ENCODE results near the gene FABP3.

Gene FABP3

DNA sequence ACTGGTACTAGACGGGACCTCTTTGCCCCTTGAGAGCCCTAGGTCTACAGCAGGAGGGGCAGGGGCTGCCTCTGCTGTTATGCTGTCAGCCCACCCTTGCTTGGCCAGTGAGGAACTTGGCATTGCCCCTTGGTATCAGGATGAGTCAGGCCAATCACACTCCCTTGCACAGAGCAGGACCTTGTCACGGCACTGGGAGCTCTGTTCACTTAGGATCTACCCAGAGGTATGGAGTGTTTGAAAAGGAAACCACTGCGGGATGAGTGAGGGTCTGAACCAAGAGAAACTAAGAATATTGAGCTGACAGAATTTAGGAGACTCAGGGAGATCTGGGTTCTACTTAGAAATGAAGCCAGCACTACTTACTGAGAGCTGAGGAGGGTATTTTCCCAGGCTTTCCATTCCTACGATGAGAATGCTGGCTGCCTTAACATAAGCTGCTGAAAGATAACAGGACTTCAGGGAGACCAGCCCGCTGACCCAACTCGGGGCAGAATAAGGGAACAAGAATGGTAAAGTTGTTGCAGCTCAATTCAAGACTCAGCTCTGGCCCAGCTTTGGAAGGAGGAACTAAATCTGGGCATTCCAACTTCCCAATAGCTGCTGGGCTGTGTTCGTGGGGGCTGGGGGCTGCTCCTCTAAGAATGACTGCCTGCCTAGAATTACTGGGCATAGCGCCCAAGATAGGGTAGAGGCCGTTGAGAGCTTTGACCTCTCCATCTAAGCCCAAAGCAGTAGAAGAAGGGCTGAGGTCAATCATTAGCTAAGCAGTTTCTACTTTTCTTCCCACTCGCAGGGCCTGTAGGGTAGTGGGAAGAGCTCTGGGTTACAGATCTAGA lies 1.5 kb downstream of the FABP3 start:
- no peak for DNase-seq

DNA sequence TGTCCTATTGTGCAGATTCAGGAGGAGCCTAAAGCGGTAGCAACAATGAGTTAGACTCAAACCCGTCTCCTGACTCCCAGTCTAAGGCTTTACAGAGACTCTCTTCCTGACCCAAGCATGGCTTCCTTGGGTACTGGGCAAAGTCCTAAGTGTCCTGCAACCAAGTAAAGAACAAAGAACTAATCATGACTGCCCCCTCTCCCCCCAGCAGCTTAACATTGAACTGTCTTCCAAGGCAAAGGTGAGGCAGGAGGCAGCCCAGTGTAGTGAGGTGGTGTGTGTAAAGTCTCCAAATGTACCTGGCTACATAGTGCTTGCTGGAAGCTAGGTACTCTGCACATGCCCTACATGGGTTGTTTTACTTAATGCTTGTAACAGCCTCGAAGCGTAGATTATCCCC lies 2.3 kb downstream of the FABP3 start:
- no peak for DNase-seq

DNA sequence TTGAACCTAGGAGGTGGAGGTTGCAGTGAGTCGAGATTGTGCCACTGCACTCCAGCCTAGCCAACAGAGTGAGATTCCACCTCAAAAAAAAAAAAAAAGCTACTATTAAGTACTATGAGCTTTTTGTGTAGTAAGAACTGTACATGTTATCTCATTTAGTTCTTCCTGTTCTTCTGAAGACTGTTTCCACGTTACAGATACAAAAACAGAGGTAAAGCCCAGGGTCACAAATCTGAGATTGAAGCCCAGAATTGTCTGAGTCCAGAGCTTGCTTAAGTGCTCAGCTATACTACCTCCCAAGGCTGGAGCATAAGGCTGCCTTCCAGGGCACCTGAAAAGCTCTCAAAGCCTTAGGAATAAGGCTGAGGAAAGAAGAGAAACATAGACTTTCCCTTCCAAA lies 2.9 kb downstream of the FABP3 start:
- no peak for DNase-seq

DNA sequence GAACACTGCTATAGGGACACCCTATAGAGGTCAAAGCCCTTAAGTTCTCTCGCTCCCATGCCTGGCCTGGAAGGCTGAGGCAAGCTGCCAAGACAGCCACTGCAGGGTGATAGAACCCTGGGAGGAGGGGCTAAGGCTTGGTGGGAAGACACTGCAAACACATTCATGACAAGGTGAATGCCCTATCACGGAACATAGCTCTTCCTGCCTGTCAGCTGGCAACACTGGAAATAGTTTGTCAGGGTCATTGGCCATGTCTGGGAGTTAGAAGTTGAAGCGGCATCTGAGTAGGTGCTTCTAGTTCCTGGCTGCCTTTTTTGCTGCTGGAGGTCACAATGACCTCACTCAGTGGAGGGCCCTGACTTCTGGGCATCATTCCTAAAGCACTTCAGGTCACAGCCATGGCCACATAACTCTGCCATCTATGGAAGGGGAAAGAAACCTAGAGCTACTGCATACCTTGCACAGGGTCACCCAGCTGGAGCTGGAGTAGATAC lies 4.2 kb downstream of the FABP3 start:
- no peak for DNase-seq

DNA sequence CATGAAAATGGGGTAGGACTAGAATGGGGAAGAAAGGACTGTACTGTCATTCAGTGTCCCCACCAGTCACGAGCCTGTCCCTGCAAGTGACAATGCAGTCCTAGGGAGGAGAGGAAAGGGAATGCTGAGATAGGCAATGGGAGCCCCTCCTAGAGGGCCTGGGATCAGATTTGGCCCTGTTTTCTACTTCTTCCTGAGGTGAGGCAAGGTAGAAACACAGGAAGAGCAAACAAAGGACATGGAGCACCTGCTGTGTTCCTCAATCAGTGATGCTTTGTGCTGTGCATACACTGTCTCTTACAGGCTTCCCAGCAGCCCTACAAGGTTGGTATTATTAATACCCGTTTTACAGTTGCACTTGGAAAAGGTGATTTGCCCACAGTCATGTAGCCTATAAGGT lies 6.1 kb downstream of the FABP3 start:
- DNase-seq = no peak

DNA sequence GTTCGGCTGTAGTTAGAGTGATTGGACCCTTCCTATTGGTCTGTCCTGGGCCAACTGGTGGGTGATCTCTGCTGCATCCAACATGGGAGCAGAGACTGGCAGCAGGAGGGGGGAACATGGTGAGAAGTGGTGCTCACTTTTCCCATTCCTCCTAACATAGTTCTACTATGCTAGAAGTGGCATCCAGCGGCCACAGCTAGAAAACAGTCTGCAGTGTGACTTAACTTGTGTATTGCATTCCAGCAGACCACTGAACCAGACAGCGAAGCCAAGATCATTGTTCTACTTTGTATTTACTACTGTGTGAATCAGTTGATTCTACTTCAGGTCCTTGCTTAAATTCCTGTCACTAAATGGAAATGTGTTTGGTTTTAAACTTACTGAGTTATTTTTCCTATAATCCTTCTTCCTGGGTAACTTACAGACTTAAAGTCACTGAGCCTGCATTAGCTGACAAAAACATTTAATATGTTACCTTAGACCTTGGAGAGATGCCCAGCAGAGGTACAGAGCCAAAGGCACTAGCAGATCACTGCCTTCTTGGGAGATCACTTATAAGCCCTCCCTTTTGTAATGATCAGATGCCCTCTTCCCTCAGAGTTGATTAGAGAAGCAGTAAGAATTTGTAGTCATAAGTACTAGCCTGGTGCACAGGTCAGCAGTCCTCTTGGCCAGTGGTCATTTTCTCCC lies 8.2 kb downstream of the FABP3 start:
- no peak for DNase-seq

DNA sequence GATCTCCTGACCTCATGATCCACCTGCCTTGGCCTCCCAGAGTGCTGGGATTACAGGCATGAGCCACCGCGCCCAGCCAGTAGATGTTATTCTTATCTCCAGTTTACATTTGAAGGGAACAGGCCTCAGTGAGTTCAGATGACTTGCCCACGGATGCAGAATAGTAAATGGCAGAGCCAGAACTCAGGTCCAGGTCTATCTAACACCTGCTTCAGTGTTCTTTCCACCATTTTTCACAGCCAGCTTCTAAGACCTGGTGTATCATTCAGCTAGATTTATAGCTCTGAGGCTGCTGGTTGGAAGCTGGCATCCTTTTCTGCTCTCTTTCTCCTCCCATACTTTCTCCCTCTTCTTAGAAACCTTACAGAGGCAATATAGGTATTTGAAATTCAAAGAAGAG lies 10.8 kb downstream of the FABP3 start:
- no peak for DNase-seq

DNA sequence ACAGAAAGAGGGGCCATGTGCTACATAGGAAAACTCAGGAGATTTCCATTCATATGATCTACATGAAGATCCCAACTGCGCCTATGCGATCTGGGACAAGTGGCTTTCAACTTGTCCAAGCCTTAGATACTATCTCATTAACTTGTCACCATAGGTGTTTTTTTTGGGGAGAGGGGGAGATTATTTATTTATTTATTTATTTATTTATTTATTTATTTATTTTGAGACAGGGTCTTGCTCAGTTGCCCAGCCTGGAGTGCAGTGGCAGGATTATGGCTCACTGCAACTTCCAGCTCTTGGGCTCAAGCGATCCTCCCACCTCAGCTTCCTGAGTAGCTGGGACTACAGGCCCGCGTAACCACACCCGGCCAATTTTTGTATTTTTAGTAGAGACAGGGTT lies 11.3 kb downstream of the FABP3 start:
- no peak for DNase-seq

DNA sequence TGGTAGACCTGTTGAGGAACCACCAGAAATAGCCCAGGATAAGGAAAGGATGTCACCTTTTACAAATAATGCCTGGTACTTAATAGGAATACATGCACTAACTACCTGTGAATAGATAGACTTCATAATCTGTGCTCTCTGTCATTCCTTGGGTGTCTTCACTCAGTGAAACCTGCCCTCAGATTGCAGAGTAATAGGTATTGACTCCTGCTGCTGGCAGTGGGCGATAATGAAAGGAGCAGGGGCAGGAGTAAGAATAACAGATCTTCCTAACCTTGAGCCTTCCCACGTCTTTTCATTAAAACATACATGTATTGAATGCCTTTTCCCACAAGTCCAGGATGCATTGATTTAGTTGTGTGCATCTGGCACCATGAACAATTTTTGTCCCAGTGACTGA lies 16.4 kb downstream of the FABP3 start:
- no peak for DNase-seq

DNA sequence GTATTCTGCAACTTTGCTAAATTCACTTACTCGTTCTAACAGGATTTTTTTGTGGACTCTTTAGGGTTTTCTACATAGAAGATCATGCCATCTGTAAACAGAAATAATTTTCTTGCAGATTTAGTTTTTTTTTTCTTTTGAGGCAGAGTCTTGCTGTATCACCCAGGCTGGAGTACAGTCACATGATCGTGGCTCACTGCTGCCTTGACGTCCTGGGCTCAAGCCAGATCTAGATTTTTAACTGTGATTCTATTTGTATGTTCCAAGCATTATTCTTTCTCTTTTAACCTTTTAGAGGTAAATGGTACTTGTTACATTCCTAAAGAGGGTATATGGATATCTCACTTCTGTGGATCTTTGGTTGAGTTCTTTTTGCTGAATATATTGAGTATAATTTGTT lies 18.6 kb downstream of the FABP3 start:
- DNase-seq = no peak

DNA sequence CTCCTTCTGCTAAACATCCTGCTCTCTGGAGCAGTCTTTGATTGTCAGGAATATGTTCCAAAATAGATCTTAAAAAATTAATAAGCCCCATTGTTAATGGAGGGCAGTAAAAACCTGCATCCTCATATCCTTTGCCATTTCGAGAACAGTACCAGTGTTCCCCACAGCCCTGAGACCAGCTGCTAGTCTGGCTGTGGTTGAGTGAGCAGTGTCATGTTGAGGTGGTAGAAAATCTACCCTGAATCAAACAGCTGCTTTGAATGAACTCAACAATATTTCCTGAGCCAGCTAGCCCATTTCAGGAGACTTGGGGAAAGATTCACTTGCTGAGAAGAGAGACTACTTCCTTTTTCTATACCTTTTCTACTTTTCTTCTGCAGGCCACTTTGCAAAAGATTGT lies 24.4 kb downstream of the FABP3 start:
- DNase-seq = no peak

DNA sequence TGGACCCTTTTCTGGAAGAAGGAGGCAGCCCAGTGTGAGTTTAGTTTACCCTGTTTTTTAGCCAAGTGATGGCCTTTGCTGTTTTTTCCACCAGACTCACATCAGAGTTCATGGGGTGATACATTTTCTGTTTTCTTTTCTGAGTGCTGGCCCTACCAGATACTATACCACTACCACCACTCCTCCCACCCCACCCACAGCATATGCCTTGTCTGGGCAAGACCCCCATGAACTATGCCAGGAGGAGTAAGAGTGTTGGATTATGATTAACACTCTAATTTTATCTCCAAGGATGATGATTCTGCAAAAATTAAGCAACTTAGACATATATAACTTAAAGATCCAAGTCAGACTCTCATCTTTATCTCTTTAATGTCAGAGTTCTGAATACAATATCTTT lies 26.1 kb downstream of the FABP3 start:
- no peak for DNase-seq

DNA sequence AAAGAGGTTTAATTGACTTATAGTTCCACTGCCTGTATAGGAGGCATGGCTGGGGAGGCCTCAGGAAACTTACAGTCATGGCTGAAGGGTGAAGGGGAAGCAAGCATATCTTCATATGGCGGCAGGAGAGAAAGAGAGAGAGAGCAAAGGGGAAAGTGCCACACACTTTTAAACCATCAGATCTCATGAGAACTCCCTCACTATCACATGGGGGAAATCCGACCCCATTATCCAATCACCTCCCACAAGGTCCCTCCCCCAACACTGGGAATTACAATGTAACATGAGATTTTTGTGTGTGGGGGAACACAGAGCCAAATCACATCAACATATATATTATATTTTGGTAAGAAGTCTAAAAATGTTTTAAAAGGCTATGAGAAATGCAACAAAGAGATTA lies 27.2 kb downstream of the FABP3 start:
- DNase-seq = no peak

DNA sequence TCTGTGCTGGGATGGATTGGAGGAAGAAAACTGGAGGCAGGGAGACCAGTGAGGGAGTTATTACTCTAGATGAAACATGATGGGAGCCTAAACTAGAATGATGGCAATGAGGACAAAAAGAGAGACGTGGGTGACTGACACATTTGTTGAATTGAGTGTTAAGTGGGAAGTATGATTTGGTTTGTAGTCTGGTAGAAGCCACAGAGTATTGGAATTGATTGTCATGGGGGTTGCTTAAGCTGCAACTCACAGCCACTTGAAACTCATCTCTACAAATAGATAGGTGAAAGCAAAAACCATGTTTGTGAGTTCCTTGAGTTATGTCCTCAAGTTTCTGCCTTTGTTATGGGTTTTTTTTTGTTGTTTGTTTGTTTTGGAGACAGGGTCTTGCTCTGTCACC lies 28.4 kb downstream of the FABP3 start:
- no peak for DNase-seq

DNA sequence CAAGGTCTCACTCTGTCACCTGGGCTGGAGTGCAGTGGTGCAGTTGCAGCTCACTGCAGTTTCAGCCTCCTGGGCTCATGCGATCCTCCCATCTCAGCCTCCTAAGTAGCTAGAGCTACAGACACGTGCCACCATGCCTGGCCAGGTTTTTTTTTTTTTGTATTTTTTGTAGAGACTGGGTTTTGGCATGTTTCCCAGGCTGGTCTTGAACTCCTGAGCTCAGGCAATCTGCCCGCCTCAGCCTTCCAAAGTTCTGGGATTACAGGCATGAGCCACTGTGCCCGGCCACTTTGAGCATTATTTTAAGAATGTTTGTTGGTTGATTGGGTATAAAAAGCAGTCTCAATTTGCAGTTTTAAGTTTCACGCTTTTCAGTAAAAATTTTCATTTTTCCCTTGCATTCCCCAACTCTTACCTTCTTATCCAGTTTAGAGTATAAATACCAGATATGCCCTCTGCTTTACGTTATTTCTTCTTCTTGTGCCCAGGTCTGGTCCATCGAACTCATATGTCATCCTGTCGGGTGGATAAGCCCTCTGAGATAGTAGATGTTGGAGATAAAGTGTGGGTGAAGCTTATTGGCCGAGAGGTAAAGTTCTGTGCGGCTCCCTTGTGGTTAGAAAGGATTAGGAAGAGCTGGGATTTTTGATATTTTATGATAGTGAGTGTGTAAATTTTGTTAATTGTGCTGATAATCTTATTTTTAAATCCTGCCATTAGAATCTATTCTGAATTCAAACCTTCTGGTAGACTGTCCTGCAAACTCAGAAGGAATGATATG lies 36.0 kb downstream of the FABP3 start:
- DNase-seq = no peak

DNA sequence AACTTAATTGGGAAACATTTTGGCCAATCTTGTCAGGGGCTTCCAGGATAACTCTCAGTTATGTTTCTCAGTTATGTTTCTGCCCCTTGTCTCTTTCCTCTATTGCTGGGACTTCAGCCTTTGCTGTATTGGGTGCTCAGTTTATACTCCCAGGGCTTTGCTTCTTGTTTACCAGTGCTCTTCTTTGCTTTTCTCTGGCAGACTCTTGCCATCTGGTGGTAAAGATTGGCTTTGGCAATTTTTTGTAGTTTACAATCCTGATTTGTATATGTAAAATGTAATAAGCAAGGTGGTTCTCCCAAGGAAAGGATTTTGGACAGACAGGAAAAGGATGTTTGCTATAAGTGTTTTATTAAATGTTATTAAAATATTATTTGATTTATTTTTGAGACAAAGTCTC lies 37.9 kb downstream of the FABP3 start:
- no peak for DNase-seq

DNA sequence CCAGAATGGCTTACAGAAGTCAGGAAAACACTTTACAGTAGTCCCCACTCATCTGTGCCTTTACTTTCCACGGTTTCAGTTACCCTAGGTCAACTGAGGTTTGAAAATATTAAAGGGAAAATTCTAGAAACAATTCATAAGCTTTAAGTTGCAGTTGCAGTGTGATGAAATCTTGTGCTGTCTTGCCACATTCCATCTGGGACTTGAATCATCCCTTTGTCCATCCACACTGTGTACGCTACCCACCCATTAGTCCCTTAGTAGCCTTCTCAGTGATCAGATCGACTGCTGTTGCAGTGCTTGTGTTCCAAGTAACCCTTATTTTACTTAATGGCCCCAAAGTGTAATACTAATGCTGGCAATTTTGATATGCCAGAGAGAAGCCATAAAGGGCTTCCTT lies 45.5 kb downstream of the FABP3 start:
- no peak for DNase-seq

DNA sequence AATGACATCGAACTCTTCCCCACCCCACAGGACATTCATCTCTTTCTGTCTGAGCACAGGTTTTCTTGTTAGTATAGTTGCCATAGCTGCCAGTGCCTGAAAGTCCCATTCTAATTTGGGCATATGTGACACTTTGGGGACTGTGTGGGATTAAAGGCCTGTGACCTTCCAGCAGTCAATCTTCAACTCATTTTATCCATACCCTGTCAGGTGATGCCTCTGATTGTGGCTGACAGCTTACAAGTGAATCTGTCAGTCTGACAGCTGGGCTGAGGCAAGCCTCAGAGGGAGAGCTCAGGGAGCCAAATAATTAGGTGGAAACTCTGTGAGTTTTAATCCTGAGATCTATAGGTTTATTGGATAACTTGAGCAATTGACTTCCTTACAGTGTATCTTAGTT lies 46.4 kb downstream of the FABP3 start:
- DNase-seq = no peak

DNA sequence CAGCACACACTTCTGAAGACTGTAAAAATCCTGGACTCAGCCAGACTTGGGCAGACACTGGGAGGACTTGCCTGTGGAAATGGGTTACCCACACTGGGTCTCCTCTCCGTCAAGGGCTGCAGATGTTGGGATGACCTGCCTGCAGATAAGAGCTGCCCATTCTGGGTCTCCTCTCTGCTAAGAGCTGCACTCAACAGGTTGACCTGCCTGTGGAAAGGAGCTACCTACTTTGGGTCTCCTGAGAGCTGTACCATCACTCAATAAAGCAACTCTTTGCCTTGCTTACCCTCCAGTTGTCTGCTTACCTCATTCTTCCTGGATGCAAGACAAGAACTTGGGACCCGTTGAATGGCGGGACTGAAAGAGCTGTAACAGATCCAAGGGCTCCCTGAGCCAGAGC lies 47.9 kb downstream of the FABP3 start:
- DNase-seq = no peak

DNA sequence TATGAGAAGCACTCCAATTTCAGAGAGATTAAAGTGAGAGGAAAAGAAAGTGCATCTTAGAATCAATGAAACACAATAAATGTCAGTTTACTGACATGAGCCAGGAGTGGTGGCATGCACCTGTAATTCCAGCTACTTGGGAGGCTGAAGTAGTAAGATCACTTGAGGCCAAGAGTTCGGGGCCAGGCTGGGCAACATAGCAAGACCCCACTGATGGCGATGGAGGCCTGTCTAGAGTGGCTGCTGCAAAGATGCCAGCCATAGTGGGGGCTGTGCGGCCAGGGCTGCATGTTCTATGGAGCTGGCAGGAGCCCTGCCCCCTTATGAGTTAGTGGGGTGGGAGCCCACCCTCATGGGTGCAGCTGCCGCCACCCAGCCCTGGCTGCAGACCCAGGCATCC lies 48.8 kb downstream of the FABP3 start:
- no peak for DNase-seq

DNA sequence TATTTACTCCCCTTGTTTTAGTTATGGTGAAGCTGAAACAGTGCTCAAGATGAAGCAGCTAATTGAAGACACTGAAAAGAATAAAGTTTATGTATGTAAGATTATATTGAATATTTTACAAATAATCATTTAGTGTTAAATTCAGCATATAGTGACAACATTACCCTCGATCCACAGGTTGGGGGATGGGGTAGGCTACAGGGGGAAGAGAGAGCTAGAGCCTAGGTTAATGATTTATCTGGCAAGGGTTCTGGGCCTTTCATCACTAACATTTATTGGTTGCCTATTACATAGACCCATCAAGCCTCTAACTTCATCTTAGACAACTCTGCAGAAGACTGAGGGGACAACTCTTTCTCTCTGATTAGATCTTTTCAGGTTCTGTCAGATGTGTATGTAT lies 54.7 kb downstream of the FABP3 start:
- no peak for DNase-seq

DNA sequence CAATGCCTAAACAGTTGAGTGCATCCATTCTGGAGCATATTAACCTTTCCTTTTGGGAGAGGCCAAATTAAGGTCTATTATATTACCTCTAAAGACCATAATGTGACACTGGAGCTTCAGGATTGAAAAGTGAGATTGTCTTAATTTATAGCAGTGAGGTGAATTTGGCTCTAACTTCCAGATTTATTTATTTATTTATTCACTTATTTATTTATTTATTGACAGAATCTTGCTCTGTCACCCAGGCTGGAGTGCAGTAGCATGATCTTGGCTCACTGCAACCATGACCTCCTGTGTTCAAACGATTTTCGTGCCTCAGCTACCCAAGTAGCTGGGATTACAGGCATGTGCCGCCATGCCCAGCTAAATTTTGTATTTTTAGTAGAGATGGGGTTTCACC lies 57.0 kb downstream of the FABP3 start:
- DNase-seq = no peak
